ENCODE results near the gene MMEL1. TPM values are rescaled to one million over a fixed set of nuclear protein-coding genes. Genes with fewer than 3 reads are reported as not detected.

Gene MMEL1
- total and polyA plus RNA-seq, 2 donors (not counting 3 experiments of a cell fraction or from before 2014, with no cell fraction given): 1.1 to 1.2 TPM

- dilution Hi-C loops (cut with MboI; ENCODE audit: extremely low pct_ligation_motif_present, low sequenced_read_pairs): no loop called here
- H3K4me3 ChIP-seq (replicated peaks in 1 of 3; ENCODE audit: insufficient read depth in 1 of 3, low read depth in 1 of 3, low read length in 3 of 3): no peak overlapping the region
- FAIRE-seq (no peak), DNase-seq (ENCODE audit: low read depth, low spot score) (no peak)
- H3K9ac ChIP-seq (replicated peaks; ENCODE audit: extremely low read depth, insufficient read depth, low read length): no peak overlapping the region
- BruUV-seq (replicated peaks): no TSS peak
- peaks cover 2 to 4% of the 10 kb centered on the region in 2 experiments for H3K27me3 ChIP-seq (ENCODE audit: control insufficient read depth in 2 of 2, insufficient read depth in 2 of 2, low read length in 2 of 2)
- intact Hi-C loops (cut with micrococcal nuclease): no loop called here
- H3K9me3 ChIP-seq (replicated peaks; ENCODE audit: control insufficient read depth, insufficient read depth, low read length): no peaks in the 10 kb centered on the region
- no peaks in the 10 kb centered on the region for H3K9me1 ChIP-seq (replicated peaks; ENCODE audit: control insufficient read depth, extremely low read depth, insufficient read depth, low read length)
- H3K4me1 ChIP-seq (ENCODE audit: control insufficient read depth, extremely low read depth, insufficient read depth, low read length): peaks cover 6% of the 10 kb centered on the region
- CTCF ChIA-PET: interaction anchor here (0.7 kb wide), 1 partner anchor 12 kb away, joined by 3 read pairs; no protein-coding TSS in a partner anchor
- H4K20me1 ChIP-seq (replicated peaks; ENCODE audit: control insufficient read depth, extremely low read depth, insufficient read depth, low read length): no peaks in the 10 kb centered on the region
- H2AFZ ChIP-seq (ENCODE audit: low read depth, low read length): no peak overlapping the region
- H3K36me3 ChIP-seq (ENCODE audit: control insufficient read depth in 2 of 2, extremely low read depth in 1 of 2, insufficient read depth in 2 of 2, low read length in 2 of 2): no peaks in the 10 kb centered on the region
- no peak overlapping the region for H3K27ac ChIP-seq (ENCODE audit: insufficient read depth, low read depth, low read length)
- TF ChIP-seq MYC (IDR thresholded peaks at IDR 0.05; ENCODE audit: low read depth, low read length) (no peak), CTCF (IDR thresholded peaks at IDR 0.05; ENCODE audit: extremely low read depth in 1 of 2, insufficient read depth in 1 of 2, low read depth in 1 of 2, low read length in 2 of 2) (no peak), JUN (IDR thresholded peaks at IDR 0.05; ENCODE audit: borderline replicate concordance, insufficient read depth, insufficient read length, low read depth) (no peak), FOS (IDR thresholded peaks at IDR 0.05; ENCODE audit: borderline replicate concordance, insufficient read depth, low read length) (no peak), GATA2 (IDR thresholded peaks at IDR 0.05; ENCODE audit: insufficient read depth, insufficient read length, low read depth, low read length) (no peak), MAX (IDR thresholded peaks at IDR 0.05; ENCODE audit: insufficient read depth, insufficient read length) (no peak), EZH2 (IDR thresholded peaks at IDR 0.05; ENCODE audit: borderline replicate concordance, low read depth, low read length, severe bottlenecking) (no peak), POLR2A (IDR thresholded peaks at IDR 0.05; ENCODE audit: low read depth, low read length) (no peak), POLR2AphosphoS5 (IDR thresholded peaks at IDR 0.05; ENCODE audit: insufficient read depth, low read depth, low read length) (no peak)
- POLR2A ChIA-PET: no interaction called here
- H3K79me2 ChIP-seq (ENCODE audit: control insufficient read depth, insufficient read depth, low read length): no peaks in the 10 kb centered on the region
- H3K4me2 ChIP-seq (ENCODE audit: insufficient read depth, low read length): no peak overlapping the region
These were observed 59.4 kb downstream of the MMEL1 start for GRCh38 chr1:2573250-2573920.

Data from endothelial cell of umbilical vein (primary cell).